GM18870 (cell line): ENCODE results near the gene FLRT1.
"Not testable (repeated sequence)": the region's sequence is repeated elsewhere in the genome, so short reads cannot be mapped to it uniquely, and the experiment has no call there.

Experiments used
- ATAC-seq: cut with Tn5 transposase; IDR thresholded peaks from one replicate; pipeline ENCODE4 v1.9.1; 2021; ENCODE audit warnings: moderate library complexity; ENCODE audit not compliant: unreplicated experiment

The FLRT1 gene

GRCh38 chr11:64044730-64045393 is 9.1 kb downstream of the FLRT1 start:
- no peak for ATAC-seq

- ATAC-seq = no peak
Observed at GRCh38 chr11:64045700-64046099, 10.0 kb downstream of the FLRT1 start.

GRCh38 chr11:64047373-64047772 is 11.6 kb downstream of the FLRT1 start:
- ATAC-seq = not testable (repeated sequence)

- no peak for ATAC-seq
Observed at GRCh38 chr11:64048042-64048854, 12.5 kb downstream of the FLRT1 start.

- no peak for ATAC-seq
Observed at GRCh38 chr11:64049509-64049908, 13.8 kb downstream of the FLRT1 start.

GRCh38 chr11:64051297-64051696 is 15.6 kb downstream of the FLRT1 start:
- no peak for ATAC-seq

GRCh38 chr11:64052436-64052835 is 16.7 kb downstream of the FLRT1 start:
- no peak for ATAC-seq

GRCh38 chr11:64052938-64053622 is 17.3 kb downstream of the FLRT1 start:
- no peak for ATAC-seq

GRCh38 chr11:64053699-64054098 is 18.0 kb downstream of the FLRT1 start:
- no peak for ATAC-seq

- no peak for ATAC-seq
Observed at GRCh38 chr11:64055077-64055476, 19.3 kb downstream of the FLRT1 start.

- ATAC-seq = no peak
Observed at GRCh38 chr11:64056213-64056785, 20.6 kb downstream of the FLRT1 start.

- ATAC-seq = no peak
Observed at GRCh38 chr11:64056861-64057260, 21.1 kb downstream of the FLRT1 start.

GRCh38 chr11:64057890-64058289 is 22.2 kb downstream of the FLRT1 start:
- ATAC-seq = no peak

- ATAC-seq = no peak
Observed at GRCh38 chr11:64058494-64058893, 22.8 kb downstream of the FLRT1 start.

- ATAC-seq = no peak
Observed at GRCh38 chr11:64059339-64060140, 23.8 kb downstream of the FLRT1 start.

GRCh38 chr11:64060263-64060860 is 24.6 kb downstream of the FLRT1 start:
- ATAC-seq = no peak

GRCh38 chr11:64060861-64061444 is 25.2 kb downstream of the FLRT1 start:
- no peak for ATAC-seq

- ATAC-seq = no peak
Observed at GRCh38 chr11:64062185-64063039, 26.7 kb downstream of the FLRT1 start.

- no peak for ATAC-seq
Observed at GRCh38 chr11:64063777-64064176, 28.0 kb downstream of the FLRT1 start.
